ENCODE results near the gene OPCML.

- TF ChIP-seq, protein P1, sequence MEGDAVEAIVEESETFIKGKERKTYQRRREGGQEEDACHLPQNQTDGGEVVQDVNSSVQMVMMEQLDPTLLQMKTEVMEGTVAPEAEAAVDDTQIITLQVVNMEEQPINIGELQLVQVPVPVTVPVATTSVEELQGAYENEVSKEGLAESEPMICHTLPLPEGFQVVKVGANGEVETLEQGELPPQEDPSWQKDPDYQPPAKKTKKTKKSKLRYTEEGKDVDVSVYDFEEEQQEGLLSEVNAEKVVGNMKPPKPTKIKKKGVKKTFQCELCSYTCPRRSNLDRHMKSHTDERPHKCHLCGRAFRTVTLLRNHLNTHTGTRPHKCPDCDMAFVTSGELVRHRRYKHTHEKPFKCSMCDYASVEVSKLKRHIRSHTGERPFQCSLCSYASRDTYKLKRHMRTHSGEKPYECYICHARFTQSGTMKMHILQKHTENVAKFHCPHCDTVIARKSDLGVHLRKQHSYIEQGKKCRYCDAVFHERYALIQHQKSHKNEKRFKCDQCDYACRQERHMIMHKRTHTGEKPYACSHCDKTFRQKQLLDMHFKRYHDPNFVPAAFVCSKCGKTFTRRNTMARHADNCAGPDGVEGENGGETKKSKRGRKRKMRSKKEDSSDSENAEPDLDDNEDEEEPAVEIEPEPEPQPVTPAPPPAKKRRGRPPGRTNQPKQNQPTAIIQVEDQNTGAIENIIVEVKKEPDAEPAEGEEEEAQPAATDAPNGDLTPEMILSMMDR (conservative IDR thresholded peaks at IDR 0.05; ENCODE audit: low read depth in 2 of 2), result no peak
- TF ChIP-seq EZH2 (IDR thresholded peaks at IDR 0.05; ENCODE audit: low read depth, unreplicated experiment), result no peak
- no peak for TF ChIP-seq CREB1 (CRISPR knock-in tag; IDR thresholded peaks at IDR 0.05; ENCODE audit: low read depth)
- no peak for TF ChIP-seq REST (IDR thresholded peaks at IDR 0.05; ENCODE audit: unreplicated experiment)
- no peak for TF ChIP-seq POLR2AphosphoS5 (IDR thresholded peaks at IDR 0.05; ENCODE audit: low read depth)
- TF ChIP-seq STAT1 (IDR thresholded peaks at IDR 0.05; ENCODE audit: unreplicated experiment), result no peak
- no peak for TF ChIP-seq EZH2phosphoT487 (IDR thresholded peaks at IDR 0.05; ENCODE audit: unreplicated experiment)
- no peak for TF ChIP-seq JUNB (IDR thresholded peaks at IDR 0.05; ENCODE audit: unreplicated experiment)
- TF ChIP-seq ZNF114 (CRISPR knock-in tag; IDR thresholded peaks at IDR 0.05), result no peak
- TF ChIP-seq, protein P2, sequence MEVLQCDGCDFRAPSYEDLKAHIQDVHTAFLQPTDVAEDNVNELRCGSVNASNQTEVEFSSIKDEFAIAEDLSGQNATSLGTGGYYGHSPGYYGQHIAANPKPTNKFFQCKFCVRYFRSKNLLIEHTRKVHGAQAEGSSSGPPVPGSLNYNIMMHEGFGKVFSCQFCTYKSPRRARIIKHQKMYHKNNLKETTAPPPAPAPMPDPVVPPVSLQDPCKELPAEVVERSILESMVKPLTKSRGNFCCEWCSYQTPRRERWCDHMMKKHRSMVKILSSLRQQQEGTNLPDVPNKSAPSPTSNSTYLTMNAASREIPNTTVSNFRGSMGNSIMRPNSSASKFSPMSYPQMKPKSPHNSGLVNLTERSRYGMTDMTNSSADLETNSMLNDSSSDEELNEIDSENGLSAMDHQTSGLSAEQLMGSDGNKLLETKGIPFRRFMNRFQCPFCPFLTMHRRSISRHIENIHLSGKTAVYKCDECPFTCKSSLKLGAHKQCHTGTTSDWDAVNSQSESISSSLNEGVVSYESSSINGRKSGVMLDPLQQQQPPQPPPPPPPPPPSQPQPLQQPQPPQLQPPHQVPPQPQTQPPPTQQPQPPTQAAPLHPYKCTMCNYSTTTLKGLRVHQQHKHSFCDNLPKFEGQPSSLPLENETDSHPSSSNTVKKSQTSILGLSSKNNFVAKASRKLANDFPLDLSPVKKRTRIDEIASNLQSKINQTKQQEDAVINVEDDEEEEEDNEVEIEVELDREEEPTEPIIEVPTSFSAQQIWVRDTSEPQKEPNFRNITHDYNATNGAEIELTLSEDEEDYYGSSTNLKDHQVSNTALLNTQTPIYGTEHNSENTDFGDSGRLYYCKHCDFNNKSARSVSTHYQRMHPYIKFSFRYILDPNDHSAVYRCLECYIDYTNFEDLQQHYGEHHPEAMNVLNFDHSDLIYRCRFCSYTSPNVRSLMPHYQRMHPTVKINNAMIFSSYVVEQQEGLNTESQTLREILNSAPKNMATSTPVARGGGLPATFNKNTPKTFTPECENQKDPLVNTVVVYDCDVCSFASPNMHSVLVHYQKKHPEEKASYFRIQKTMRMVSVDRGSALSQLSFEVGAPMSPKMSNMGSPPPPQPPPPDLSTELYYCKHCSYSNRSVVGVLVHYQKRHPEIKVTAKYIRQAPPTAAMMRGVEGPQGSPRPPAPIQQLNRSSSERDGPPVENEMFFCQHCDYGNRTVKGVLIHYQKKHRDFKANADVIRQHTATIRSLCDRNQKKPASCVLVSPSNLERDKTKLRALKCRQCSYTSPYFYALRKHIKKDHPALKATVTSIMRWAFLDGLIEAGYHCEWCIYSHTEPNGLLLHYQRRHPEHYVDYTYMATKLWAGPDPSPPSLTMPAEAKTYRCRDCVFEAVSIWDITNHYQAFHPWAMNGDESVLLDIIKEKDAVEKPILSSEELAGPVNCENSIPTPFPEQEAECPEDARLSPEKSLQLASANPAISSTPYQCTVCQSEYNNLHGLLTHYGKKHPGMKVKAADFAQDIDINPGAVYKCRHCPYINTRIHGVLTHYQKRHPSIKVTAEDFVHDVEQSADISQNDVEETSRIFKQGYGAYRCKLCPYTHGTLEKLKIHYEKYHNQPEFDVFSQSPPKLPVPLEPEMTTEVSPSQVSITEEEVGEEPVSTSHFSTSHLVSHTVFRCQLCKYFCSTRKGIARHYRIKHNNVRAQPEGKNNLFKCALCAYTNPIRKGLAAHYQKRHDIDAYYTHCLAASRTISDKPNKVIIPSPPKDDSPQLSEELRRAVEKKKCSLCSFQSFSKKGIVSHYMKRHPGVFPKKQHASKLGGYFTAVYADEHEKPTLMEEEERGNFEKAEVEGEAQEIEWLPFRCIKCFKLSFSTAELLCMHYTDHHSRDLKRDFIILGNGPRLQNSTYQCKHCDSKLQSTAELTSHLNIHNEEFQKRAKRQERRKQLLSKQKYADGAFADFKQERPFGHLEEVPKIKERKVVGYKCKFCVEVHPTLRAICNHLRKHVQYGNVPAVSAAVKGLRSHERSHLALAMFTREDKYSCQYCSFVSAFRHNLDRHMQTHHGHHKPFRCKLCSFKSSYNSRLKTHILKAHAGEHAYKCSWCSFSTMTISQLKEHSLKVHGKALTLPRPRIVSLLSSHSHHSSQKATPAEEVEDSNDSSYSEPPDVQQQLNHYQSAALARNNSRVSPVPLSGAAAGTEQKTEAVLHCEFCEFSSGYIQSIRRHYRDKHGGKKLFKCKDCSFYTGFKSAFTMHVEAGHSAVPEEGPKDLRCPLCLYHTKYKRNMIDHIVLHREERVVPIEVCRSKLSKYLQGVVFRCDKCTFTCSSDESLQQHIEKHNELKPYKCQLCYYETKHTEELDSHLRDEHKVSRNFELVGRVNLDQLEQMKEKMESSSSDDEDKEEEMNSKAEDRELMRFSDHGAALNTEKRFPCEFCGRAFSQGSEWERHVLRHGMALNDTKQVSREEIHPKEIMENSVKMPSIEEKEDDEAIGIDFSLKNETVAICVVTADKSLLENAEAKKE (CRISPR knock-in tag; IDR thresholded peaks at IDR 0.05), result no peak
- TF ChIP-seq, protein P3, sequence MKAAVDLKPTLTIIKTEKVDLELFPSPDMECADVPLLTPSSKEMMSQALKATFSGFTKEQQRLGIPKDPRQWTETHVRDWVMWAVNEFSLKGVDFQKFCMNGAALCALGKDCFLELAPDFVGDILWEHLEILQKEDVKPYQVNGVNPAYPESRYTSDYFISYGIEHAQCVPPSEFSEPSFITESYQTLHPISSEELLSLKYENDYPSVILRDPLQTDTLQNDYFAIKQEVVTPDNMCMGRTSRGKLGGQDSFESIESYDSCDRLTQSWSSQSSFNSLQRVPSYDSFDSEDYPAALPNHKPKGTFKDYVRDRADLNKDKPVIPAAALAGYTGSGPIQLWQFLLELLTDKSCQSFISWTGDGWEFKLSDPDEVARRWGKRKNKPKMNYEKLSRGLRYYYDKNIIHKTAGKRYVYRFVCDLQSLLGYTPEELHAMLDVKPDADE (IDR thresholded peaks at IDR 0.05), result no peak
- TF ChIP-seq ZNF331 (CRISPR knock-in tag; IDR thresholded peaks at IDR 0.05; ENCODE audit: low read depth), result no peak
Measured at GRCh38 chr11:133536198-133536597, 3.9 kb upstream of the OPCML start.

Measured in GM23338 (cell line).